ENCODE data around the gene OR6K3. TPM values are rescaled to one million over a fixed set of nuclear protein-coding genes. Genes with fewer than 3 reads are reported as not detected.

The OR6K3 gene
- total RNA-seq, 1 experiment from 2014 or later: not detected

GRCh38 chr1:158732524-158732923 is 12.0 kb upstream of the OR6K3 start:
- CTCF ChIA-PET: no interaction called here
- H3K36me3 ChIP-seq (ENCODE audit: control insufficient read depth, insufficient read depth, low read length): no peaks in the 10 kb centered on the region
- in situ Hi-C loops (cut with HindIII; ENCODE audit: low pct_unique_long_range_greater_than_20kb, low sequenced_read_pairs): no loop called here
- H3K9me3 ChIP-seq (ENCODE audit: control insufficient read depth, insufficient read depth, low read depth, low read length): no peaks in the 10 kb centered on the region
- TF ChIP-seq REST (IDR thresholded peaks at IDR 0.05; ENCODE audit: insufficient read depth in 1 of 2, low read depth in 2 of 2, low read length in 1 of 2): no peak
- no peak for TF ChIP-seq POLR2AphosphoS5 (IDR thresholded peaks at IDR 0.05; ENCODE audit: low read depth, low read length)
- TF ChIP-seq CTCF (IDR thresholded peaks at IDR 0.05): no peak
- TF ChIP-seq TCF7L2 (IDR thresholded peaks at IDR 0.05; ENCODE audit: low read depth, low read length): no peak
- TF ChIP-seq SIN3A (IDR thresholded peaks at IDR 0.05; ENCODE audit: borderline replicate concordance, insufficient read depth, low read depth, low read length): no peak
- no peak for DNase-seq (ENCODE audit: low read depth, low spot score)
- POLR2A ChIA-PET: no interaction called here
- H3K4me1 ChIP-seq (ENCODE audit: control insufficient read depth, insufficient read depth, low read length): no peaks in the 10 kb centered on the region
- BruUV-seq (replicated peaks): no TSS peak
- intact Hi-C loops (cut with micrococcal nuclease; ENCODE audit: unreplicated experiment): no loop called here
- H3K27me3 ChIP-seq (ENCODE audit: control insufficient read depth, insufficient read depth, low read length): no peaks in the 10 kb centered on the region
- no peak for ATAC-seq
- no peak overlapping the region for H3K27ac ChIP-seq (ENCODE audit: low read length)
- no peak overlapping the region for H3K4me3 ChIP-seq (ENCODE audit: low read depth in 2 of 2, low read length in 2 of 2)

GRCh38 chr1:158731707-158732106 is 11.2 kb upstream of the OR6K3 start:
- TF ChIP-seq POLR2AphosphoS5 (IDR thresholded peaks at IDR 0.05; ENCODE audit: low read depth, low read length) (no peak), TCF7L2 (IDR thresholded peaks at IDR 0.05; ENCODE audit: low read depth, low read length) (no peak), REST (IDR thresholded peaks at IDR 0.05; ENCODE audit: insufficient read depth in 1 of 2, low read depth in 2 of 2, low read length in 1 of 2) (no peak), SIN3A (IDR thresholded peaks at IDR 0.05; ENCODE audit: borderline replicate concordance, insufficient read depth, low read depth, low read length) (no peak), CTCF (IDR thresholded peaks at IDR 0.05) (no peak)
- POLR2A ChIA-PET: no interaction called here

More at GRCh38 chr1:158731707-158732106, 11.2 kb upstream of the OR6K3 start:
- in situ Hi-C loops (cut with HindIII; ENCODE audit: low pct_unique_long_range_greater_than_20kb, low sequenced_read_pairs) (no loop called here), intact Hi-C loops (cut with micrococcal nuclease; ENCODE audit: unreplicated experiment) (no loop called here)
- no peak for ATAC-seq
- H3K27ac ChIP-seq (ENCODE audit: low read length): no peak overlapping the region
- H3K4me1 ChIP-seq (ENCODE audit: control insufficient read depth, insufficient read depth, low read length): no peaks in the 10 kb centered on the region
- no peaks in the 10 kb centered on the region for H3K9me3 ChIP-seq (ENCODE audit: control insufficient read depth, insufficient read depth, low read depth, low read length)
- H3K36me3 ChIP-seq (ENCODE audit: control insufficient read depth, insufficient read depth, low read length): no peaks in the 10 kb centered on the region
- no TSS peak for BruUV-seq (replicated peaks)
- CTCF ChIA-PET: no interaction called here
- H3K4me3 ChIP-seq (ENCODE audit: low read depth in 2 of 2, low read length in 2 of 2): no peak overlapping the region
- DNase-seq (ENCODE audit: low read depth, low spot score): no peak
- no peaks in the 10 kb centered on the region for H3K27me3 ChIP-seq (ENCODE audit: control insufficient read depth, insufficient read depth, low read length)

All from Panc1 (cell line).